GM15510 (cell line): Measurements from ENCODE around the gene ETS1.

Source experiments
- POLR2A ChIP-seq: IDR thresholded peaks from 3 replicates; pipeline ENCODE4 v1.6.1; 2011; ENCODE audit warnings: borderline replicate concordance; ENCODE audit not compliant: insufficient read length; ENCODE audit errors: extremely low read depth

Gene ETS1

GRCh38 chr11:128624269-128625175, 37.2 kb upstream of the ETS1 start:
- TF ChIP-seq POLR2A: no peak

GRCh38 chr11:128623091-128623490, 35.7 kb upstream of the ETS1 start:
- no peak for TF ChIP-seq POLR2A

- TF ChIP-seq POLR2A: no peak
Measured at GRCh38 chr11:128621601-128622501, 34.5 kb upstream of the ETS1 start.

- TF ChIP-seq POLR2A: no peak
Measured at GRCh38 chr11:128620309-128621100, 33.1 kb upstream of the ETS1 start.

DNA sequence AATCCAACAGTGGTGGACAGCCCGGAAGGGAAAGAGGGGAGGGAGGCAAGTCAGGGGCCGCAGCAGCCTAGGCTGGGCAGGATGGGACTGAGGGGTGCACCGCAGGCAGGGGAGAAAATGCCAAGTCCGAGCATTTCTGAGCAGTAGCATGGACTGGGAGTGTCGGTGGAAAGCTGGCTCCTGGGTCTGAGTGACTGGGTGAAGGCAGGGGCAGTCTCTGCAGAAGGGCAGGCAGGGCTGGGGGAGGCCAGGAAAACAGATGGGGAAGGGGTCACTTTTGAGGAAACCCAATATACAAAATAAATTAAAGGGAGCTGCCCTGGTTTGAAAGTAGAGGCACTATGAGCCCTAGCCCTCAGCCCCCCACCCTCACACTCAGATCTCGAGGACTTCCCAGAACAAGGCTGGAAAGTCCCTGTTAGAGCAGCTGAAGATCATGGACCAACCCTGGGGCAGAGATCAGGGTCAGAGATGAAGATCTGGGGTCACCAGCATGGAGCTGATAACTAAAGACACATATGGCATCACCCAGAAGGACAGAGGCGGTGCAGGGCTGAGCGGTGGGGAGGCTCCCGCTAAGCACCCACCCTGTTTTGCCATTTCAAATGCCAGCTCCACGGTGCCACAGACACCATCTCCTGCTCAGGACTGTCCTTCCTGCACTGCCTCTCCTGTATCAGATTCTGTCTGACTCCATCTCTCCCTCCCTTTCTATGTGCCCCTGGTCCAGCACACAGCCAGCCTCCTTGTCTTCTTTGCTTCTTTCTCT, 32.4 kb upstream of the ETS1 start:
- no peak for TF ChIP-seq POLR2A

GRCh38 chr11:128619007-128619406, 31.6 kb upstream of the ETS1 start:
- no peak for TF ChIP-seq POLR2A

- TF ChIP-seq POLR2A: no peak
Measured at GRCh38 chr11:128618603-128619002, 31.2 kb upstream of the ETS1 start.

DNA sequence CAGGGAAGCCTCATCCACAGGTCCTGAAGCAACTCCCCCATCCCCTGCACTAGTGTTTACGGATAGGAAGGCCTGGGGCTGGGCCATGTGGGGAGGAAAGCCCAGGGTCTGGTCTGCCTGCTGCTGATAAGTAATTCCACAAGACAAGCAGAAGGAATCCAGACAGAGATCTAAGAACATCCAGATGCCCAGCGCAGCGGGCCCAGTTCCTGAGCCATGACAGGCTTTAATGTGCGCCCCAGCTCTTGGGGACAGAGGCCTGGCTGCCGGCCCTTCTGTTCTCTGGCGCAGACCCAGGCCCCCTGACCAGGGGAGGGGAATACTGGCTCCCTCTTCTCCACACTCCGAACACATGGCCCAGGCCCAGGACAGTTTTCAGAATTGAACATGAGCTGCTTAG, 28.8 kb upstream of the ETS1 start:
- no peak for TF ChIP-seq POLR2A

GRCh38 chr11:128615612-128616011, 28.3 kb upstream of the ETS1 start:
- TF ChIP-seq POLR2A: no peak

GRCh38 chr11:128615076-128615475, 27.7 kb upstream of the ETS1 start:
- no peak for TF ChIP-seq POLR2A

GRCh38 chr11:128614026-128614425, 26.7 kb upstream of the ETS1 start:
- TF ChIP-seq POLR2A: no peak

GRCh38 chr11:128613300-128613995, 26.1 kb upstream of the ETS1 start:
- no peak for TF ChIP-seq POLR2A
